Measurements from ENCODE around the gene TAB2.

DNA sequence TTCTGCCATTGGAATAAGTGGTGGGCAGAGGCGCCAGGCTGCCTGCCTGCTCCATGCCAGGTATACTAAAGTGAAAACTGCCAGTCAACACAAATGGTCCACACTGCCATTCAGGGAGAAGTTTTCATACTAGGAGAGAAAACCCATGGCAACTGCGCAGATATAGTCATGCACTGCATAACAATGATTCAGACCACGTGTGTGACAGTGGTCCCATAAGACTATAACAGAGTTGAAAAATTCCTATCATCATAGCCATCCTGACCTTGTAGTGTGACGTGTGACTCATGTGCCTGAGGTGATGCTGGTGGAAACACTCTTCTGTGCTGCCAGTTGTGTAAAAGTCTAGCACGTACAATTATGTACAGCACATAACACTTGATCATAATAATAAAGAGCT is 142.2 kb downstream of the TAB2 start:
- no peak for TF ChIP-seq E2F1 (CRISPR knock-in tag; IDR thresholded peaks at IDR 0.05)
- no peak for TF ChIP-seq SP1 (CRISPR knock-in tag; conservative IDR thresholded peaks at IDR 0.05)
- no peak for TF ChIP-seq FOXK1 (CRISPR knock-in tag; IDR thresholded peaks at IDR 0.05)
- TF ChIP-seq, protein P1, sequence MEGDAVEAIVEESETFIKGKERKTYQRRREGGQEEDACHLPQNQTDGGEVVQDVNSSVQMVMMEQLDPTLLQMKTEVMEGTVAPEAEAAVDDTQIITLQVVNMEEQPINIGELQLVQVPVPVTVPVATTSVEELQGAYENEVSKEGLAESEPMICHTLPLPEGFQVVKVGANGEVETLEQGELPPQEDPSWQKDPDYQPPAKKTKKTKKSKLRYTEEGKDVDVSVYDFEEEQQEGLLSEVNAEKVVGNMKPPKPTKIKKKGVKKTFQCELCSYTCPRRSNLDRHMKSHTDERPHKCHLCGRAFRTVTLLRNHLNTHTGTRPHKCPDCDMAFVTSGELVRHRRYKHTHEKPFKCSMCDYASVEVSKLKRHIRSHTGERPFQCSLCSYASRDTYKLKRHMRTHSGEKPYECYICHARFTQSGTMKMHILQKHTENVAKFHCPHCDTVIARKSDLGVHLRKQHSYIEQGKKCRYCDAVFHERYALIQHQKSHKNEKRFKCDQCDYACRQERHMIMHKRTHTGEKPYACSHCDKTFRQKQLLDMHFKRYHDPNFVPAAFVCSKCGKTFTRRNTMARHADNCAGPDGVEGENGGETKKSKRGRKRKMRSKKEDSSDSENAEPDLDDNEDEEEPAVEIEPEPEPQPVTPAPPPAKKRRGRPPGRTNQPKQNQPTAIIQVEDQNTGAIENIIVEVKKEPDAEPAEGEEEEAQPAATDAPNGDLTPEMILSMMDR (IDR thresholded peaks at IDR 0.05) = no peak
- no peak for TF ChIP-seq SMAD3 (CRISPR knock-in tag; IDR thresholded peaks at IDR 0.05; ENCODE audit: borderline replicate concordance)
- no peak for TF ChIP-seq ZNF263 (CRISPR knock-in tag; IDR thresholded peaks at IDR 0.05; ENCODE audit: low read depth)
- TF ChIP-seq ESRRA (CRISPR knock-in tag; IDR thresholded peaks at IDR 0.05; ENCODE audit: borderline replicate concordance) = no peak

Measured in WTC11 (cell line).